Tibial nerve (tissue), 3 donors: ENCODE data around the gene RPS4Y1.

Source experiments
- POLR2A ChIP-seq, 2 donors: fragments of 450-650 bp; IDR thresholded peaks; one replicate each; pipeline ENCODE4 v1.6.1; 2017; ENCODE audit warnings: antibody characterized with exemption in 2 of 2, mild to moderate bottlenecking in 2 of 2, moderate library complexity in 2 of 2
- TF ChIP-seq, protein P1 (sequence below), 5 experiments: fragments of 200-600 bp in 3 of 5; fragments of 450-650 bp in 2 of 5; sonication (generic) in 3 of 5; IDR thresholded peaks; one replicate each; pipeline ENCODE4 v1.5.1; 2016 to 2019; ENCODE audit warnings: antibody characterized with exemption in 5 of 5, mild to moderate bottlenecking in 3 of 5, moderate library complexity in 2 of 5

GRCh38 chrY:2857068-2857467, 15.7 kb downstream of the RPS4Y1 start:
- TF ChIP-seq POLR2A (IDR thresholded peaks at IDR 0.05), result no peak
- TF ChIP-seq, protein P1, sequence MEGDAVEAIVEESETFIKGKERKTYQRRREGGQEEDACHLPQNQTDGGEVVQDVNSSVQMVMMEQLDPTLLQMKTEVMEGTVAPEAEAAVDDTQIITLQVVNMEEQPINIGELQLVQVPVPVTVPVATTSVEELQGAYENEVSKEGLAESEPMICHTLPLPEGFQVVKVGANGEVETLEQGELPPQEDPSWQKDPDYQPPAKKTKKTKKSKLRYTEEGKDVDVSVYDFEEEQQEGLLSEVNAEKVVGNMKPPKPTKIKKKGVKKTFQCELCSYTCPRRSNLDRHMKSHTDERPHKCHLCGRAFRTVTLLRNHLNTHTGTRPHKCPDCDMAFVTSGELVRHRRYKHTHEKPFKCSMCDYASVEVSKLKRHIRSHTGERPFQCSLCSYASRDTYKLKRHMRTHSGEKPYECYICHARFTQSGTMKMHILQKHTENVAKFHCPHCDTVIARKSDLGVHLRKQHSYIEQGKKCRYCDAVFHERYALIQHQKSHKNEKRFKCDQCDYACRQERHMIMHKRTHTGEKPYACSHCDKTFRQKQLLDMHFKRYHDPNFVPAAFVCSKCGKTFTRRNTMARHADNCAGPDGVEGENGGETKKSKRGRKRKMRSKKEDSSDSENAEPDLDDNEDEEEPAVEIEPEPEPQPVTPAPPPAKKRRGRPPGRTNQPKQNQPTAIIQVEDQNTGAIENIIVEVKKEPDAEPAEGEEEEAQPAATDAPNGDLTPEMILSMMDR (IDR thresholded peaks at IDR 0.05), result no peak
